GM18505 (cell line): ENCODE results near the gene MTG1.

Source experiments
- ATAC-seq: cut with Tn5 transposase; IDR thresholded peaks from one replicate; pipeline ENCODE4 v1.9.1; 2021; ENCODE audit not compliant: unreplicated experiment
- POLR2A ChIP-seq: IDR thresholded peaks from 4 replicates; pipeline ENCODE4 v1.6.1; 2011; ENCODE audit warnings: borderline replicate concordance; ENCODE audit not compliant: insufficient read depth, insufficient read length; ENCODE audit errors: extremely low read depth

Gene MTG1, protein sequence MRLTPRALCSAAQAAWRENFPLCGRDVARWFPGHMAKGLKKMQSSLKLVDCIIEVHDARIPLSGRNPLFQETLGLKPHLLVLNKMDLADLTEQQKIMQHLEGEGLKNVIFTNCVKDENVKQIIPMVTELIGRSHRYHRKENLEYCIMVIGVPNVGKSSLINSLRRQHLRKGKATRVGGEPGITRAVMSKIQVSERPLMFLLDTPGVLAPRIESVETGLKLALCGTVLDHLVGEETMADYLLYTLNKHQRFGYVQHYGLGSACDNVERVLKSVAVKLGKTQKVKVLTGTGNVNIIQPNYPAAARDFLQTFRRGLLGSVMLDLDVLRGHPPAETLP

DNA sequence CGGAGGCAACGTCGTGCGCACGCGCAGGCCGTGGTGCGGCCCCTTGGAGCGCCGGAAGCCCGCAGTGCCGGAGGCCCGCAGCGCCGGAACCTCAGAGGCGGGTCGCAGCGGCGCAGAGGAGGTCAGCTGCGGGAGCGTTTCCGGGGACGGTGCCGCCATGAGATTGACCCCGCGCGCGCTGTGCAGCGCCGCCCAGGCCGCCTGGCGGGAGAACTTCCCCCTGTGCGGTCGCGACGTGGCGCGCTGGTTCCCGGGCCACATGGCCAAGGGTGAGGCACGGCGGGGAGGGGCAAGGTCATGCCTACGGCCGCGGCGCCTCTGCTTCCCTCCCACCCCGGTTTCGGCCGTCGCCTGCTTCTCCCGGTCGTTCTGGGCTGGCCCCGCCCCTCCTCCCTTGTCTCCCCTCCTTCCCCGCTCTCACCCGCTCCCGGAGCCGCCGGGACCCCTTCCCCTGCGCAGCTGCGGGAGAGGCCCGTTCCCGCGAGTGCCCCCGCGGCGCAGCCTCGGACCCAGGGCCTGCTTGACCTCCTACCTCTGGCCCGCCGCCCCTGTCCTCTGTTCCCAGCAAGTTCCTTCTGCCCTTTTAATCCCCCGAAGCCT is at the start of gene MTG1:
TSS of gene MTG1 (plus strand) at position 94 of the 600 bp plus-strand sequence. CDS start at position 158, 64 bp downstream.
- ATAC-seq: peak; percentile 66
- TF ChIP-seq POLR2A: peak; percentile 87

DNA sequence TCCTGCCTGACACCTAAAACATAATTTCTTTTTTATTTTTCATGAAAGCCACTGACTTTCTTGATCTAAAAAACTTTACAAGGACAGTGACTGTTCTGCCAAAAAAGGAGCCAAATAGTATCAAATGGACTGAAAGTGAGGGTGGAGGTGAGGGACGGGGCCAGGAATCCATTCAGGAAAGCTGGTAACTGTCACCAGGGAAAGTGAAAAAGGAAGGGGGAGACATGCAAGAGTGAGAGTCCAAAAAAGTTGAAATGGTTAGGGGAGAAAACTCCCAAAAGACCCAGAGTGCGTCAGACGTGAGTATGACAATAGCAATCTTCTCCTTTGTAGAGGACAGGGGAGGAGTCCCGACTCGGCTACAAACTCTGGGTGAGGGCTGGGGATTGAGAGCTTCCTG is 49.7 kb upstream of the MTG1 start:
- no peak for ATAC-seq
- no peak for TF ChIP-seq POLR2A

DNA sequence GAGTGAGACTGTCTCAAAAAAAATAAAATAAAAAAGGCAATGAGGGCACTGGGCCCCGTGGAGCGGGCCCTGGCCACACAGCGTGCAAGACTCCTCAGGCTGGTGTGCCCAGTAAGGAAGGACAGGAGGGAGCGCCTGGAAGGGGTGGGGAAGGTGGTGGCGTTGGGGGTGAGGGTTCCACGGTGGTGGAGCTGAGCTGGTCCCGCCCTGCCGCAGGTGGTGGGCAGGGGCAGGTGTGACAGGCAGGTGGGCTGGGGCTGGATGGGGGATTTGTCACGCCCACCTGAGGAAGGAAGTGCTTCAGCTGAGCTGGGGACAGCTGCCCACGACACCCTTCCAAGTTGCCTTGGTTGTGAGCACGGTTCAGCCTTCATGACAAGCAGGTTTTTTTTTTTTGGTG is 47.5 kb upstream of the MTG1 start:
- TF ChIP-seq POLR2A: no peak
- no peak for ATAC-seq

DNA sequence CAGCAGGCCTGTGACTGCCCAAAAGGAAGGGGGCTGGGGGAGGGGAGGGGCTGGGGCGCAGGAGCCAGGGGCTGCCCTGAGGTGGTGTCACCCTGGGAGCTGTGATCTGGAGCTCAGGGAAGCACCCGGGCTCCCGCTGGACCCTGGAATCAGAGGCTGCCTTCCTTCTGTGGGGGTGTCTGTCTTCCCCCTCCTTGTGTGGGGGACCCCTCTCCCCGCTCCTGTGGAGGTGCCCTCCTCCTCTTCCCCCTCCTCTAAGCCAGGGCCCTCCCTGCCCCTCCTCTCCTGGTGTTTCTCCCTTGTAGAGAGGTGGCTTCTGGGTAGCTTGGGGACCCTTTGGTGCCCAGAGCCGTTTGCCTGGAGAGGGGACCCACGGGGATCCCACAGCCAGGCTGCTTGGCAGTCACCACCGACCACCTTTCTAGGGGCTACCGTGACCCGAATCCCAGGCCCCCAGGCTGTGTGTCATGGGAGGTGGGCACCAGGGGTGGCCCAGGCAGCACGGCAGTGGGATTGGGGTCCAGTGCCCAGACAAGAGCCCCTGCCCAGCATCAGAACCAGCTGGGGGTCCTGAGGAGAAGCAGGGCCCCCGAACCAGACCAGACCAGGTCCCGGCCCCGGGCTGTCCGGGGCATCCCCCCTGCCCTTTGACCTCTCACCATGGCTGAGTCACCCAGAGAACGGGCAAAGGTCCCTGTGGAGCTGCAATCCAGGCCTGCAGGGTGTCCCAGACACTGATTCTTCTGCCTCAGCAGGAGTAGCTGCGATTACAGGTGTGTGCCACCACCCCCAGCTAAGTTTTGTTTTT is 46.0 kb upstream of the MTG1 start:
- ATAC-seq: no peak

DNA sequence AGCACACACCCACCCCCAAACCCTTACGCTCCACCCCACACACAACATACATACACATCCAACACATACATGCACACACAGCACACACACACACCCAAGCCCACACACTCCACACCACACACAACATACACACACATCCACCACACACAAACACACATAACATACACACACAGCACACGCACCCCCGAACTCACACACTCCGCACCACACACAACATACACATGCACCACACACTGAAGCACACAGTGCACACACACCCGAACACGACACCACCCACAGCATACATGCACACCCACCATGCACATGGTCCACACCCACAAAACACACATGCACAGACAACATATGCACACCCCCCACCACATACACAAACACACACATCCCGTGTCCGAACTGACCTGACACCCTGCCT is 44.8 kb upstream of the MTG1 start:
- no peak for ATAC-seq
- no peak for TF ChIP-seq POLR2A

More for the DNA sequence above, 46.0 kb upstream of the MTG1 start:
- TF ChIP-seq POLR2A: no peak

DNA sequence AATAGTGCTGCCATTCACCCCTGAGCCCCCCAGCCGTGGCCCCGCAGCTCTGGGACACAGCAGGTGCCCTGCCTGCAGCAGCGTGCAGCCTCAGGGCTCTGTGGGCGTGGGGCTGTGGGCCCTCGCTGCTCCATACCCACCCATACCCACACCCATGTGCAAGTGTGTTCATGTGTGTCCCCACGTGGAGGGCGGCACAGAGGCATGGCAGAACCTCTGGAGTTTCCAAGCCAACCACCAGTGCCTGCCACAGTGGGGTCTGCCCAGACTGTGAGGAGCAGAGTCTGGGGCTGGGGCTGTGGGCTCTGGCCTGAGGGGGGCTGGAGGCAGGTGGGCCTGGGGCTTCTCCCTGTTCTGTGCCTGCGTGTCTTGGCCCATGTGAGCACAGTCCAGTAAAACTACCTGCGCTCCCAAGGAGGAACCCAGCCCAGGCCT is 44.4 kb upstream of the MTG1 start:
- no peak for ATAC-seq
- no peak for TF ChIP-seq POLR2A

DNA sequence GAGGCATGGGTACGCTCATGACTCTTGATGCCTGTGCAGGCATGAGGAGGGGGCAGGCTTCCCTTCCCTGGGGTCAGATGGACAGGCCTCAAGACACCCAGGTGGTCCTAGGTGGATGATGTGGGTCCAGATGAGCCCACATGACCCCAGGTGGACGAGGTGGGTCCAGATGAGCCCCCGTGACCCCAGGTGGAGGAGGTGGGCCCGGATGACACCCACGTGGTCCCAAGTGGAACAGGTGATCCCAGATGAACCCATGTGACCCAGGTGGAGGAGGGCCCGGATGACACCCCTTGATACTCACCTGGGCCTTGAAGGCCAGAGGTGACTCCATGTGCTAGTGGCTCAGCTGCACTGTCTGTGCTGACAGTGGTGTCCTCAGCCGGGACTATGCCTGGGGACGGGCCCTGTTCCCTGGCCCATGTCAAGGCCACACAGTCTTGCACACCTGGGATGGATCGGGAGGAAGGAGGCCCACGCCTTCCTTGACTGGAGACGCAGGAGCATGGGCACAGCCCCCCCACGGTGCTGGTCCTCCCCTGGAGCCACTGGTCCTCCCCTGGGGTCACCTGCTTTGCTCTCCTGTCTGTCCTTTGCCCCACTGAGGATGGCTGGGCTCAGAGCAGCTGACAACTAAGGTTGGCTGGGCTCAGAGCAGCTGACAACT is 43.5 kb upstream of the MTG1 start:
- no peak for TF ChIP-seq POLR2A
- no peak for ATAC-seq

DNA sequence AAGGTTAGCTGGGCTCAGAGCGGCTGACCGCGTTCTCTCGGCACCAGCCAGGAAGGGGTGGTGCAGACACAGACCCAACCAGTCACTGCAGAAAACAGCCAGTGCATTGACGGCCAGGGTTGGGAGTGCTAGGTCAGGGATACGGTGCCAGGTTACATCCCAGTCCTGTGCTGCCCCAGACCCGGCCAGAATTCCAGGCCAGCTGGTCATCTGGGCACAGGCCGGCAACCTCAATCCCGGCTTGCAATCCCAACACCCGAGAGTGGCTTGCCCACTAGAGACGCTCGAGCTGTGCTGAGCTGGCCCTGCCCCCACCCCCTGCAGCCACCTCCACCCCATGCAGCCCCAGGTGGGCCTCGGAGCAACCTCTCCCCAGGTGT is 43.0 kb upstream of the MTG1 start:
- TF ChIP-seq POLR2A: no peak
- ATAC-seq: no peak

DNA sequence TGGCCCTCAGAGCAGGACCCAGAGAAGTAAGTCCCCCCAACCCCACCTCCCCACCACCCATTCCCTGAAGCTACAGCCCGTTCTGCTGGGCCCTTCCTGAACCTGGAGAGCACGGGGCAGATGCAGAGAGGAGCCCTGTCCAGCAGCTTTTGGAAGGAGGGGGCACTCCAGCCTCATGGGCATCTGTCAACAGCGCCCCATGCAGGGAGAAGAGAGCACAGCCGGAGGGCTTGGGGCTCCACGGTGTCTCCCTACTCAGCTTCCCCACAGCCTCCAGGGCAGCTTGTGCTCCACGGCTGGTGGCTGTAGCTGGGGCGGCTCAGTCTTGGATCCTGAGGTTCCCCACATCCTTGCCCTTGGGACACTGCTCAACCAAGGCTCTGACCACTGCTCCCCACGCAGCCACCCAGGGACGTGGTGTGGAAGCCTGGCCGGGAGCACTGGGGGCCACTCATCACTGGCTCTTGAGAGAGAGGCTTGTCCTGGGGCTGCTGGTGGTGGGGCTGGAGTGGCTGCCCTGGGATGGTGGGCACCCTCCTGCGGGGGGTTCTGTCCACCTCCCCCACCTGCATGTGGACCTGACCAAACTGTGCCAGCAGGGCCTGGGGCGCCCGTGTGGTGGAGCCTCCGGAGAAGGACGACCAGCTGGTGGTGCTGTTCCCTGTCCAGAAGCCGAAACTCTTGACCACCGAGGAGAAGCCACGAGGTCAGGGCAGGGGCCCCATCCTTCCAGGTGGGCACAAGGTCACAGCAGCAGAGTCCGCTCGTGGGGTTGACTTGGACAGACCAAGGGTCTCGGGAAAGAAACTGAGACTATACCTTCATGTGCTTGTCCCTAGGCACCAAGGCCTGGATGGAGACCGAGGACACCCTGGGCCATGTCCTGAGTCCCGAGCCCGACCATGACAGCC is 42.3 kb upstream of the MTG1 start:
- TF ChIP-seq POLR2A: no peak
- ATAC-seq: no peak

DNA sequence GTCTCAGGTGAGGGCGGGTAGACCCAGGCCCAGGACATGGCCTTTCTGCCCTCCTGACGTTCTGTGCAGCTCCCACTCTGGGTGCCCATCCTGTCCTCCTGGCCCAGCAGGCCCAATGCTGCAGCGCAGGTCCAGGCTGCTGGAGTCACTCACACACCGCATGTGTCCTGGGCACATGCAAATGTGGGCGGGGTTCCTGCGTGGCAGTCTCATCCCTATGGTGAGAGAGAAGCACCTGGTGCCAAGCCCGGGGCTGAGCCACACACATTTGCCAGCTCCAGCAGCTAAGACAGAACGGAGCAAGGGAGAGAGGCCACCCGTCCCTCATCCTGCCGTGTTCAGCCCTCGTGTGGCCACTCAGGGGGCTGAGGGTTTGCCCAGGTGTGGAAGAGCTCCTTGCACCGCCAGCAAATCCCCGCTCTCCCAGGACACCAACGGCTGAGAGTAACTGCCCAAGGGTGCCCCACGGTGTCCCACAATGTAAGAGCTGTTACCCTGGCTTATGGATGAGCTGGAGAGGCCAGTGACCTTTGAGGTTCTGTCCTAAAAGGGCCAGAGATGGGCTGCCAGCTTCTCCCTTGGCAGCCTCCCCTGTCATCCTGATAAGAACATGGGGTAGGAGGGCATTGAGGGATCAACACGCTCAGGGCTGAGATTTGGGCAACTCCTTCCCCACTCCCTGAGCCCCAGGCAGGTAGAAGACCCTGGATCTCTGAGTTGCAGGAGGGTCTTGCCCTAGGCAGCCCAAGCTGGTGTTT is 40.6 kb upstream of the MTG1 start:
- ATAC-seq: no peak
- TF ChIP-seq POLR2A: no peak

DNA sequence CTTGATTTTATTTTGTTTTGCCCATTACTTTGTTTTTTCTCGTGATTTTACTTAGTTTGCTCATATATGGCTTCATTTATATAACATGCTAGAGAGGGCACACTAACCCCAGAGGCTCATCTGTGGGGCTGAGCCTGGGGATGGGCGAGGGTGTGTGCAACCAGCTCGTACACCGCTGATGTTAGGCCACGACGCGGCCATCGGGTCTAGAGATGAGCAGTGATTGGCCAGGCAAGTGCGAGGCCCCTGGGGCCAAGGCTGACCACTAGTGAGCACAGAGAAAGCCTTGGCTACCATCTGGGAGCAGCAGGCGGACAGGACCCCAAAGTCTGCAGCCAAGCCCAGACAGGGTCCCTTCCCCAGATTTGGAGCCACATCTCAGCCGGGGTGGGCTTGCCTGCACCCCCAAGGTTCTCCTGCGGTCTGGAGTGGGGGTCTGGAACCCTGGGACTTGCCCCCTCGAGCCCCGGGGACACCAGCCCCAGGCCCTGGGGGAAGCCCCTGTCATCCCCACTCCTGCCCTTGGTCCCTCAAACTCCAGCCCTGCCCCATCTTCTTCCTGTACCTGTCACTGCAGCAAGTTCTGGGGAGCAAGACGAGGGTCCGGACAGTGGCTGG is 39.9 kb upstream of the MTG1 start:
- no peak for ATAC-seq
- TF ChIP-seq POLR2A: no peak
